Body of pancreas (tissue), 4 donors: ENCODE measurements around the gene ACVR2B. TPM values are rescaled to one million over a fixed set of nuclear protein-coding genes. Genes with fewer than 3 reads are reported as not detected.
"Not testable (repeated sequence)": the region's sequence is repeated elsewhere in the genome, so short reads cannot be mapped to it uniquely, and the experiment has no call there.

Experiments
- ATAC-seq: fragments of 150-250 bp; one replicate; pipeline ENCODE4 v1.9.1; 2016
- DNase-seq, 4 donors: peaks; one replicate each; pipeline ENCODE4 v3.0.0-alpha.2; 2019
- H3K27ac ChIP-seq, 4 donors: fragments of 200-600 bp; sonication (generic); 1 replicate in 3 of 4; 2 replicates in 1 of 4; pipeline versions ENCODE4 v1.5.1 to v1.6.1; 2016 to 2019; ENCODE audit warnings: mild to moderate bottlenecking in 1 of 4, mixed read lengths in 1 of 4, moderate library complexity in 1 of 4
- H3K27me3 ChIP-seq, 2 donors: fragments of 200-600 bp; sonication (generic); one replicate each; pipeline ENCODE4 v1.6.0; 2016; ENCODE audit warnings: mild to moderate bottlenecking in 1 of 2
- H3K36me3 ChIP-seq, 2 donors: fragments of 200-600 bp; sonication (generic); replicated peaks in 1 of 2; 2 replicates each; pipeline ENCODE4 v1.5.1; 2016; ENCODE audit warnings: low read depth in 2 of 2; ENCODE audit not compliant: insufficient read depth in 1 of 2
- H3K4me1 ChIP-seq: fragments of 200-600 bp; sonication (generic); one replicate; pipeline ENCODE4 v1.6.0; 2016
- H3K4me3 ChIP-seq, 2 donors: fragments of 200-600 bp; sonication (generic); 1 replicate in 1 of 2; 2 replicates in 1 of 2; pipeline ENCODE4 v1.5.1; 2016 to 2019
- H3K9me3 ChIP-seq, 3 donors: fragments of 200-600 bp; sonication (generic); 1 replicate in 2 of 3; 2 replicates in 1 of 3; pipeline ENCODE4 v1.5.1; 2016
- POLR2A ChIP-seq, 3 donors: fragments of 450-650 bp; IDR thresholded peaks; one replicate each; pipeline ENCODE4 v1.6.1; 2016; ENCODE audit warnings: antibody characterized with exemption in 3 of 3, mild to moderate bottlenecking in 2 of 3
- WGBS, 2 donors: methylation state at CpG; one replicate each; pipeline ENCODE4 v1.1.5; 2017; 5-methylcytosine and 5-hydroxymethylcytosine counted together
- intact Hi-C: fragments of 100-400 bp; cut with DNase I; formaldehyde crosslinking; loops from one replicate; pipeline ENCODE4 v1.15.1; 2023
- total RNA-seq, 2 donors: library from RNA; depleted of rRNA; stranded (reverse); fragments of >200 nt; gene quantifications; one replicate each; pipeline ENCODE4 v1.1.0, GENCODE V29; 2016
- TF ChIP-seq, protein P1 (sequence below), 7 experiments: fragments of 450-650 bp in 4 of 7; fragments of 200-600 bp in 3 of 7; sonication (generic) in 3 of 7; IDR thresholded peaks; one replicate each; pipeline ENCODE4 v1.5.1; 2016 to 2019; ENCODE audit warnings: antibody characterized with exemption in 7 of 7

Gene ACVR2B
- total RNA-seq = 10 to 100 TPM in 1 of 2 donors, 1 to 10 TPM in 1; 7.3 to 18.1 TPM

DNA sequence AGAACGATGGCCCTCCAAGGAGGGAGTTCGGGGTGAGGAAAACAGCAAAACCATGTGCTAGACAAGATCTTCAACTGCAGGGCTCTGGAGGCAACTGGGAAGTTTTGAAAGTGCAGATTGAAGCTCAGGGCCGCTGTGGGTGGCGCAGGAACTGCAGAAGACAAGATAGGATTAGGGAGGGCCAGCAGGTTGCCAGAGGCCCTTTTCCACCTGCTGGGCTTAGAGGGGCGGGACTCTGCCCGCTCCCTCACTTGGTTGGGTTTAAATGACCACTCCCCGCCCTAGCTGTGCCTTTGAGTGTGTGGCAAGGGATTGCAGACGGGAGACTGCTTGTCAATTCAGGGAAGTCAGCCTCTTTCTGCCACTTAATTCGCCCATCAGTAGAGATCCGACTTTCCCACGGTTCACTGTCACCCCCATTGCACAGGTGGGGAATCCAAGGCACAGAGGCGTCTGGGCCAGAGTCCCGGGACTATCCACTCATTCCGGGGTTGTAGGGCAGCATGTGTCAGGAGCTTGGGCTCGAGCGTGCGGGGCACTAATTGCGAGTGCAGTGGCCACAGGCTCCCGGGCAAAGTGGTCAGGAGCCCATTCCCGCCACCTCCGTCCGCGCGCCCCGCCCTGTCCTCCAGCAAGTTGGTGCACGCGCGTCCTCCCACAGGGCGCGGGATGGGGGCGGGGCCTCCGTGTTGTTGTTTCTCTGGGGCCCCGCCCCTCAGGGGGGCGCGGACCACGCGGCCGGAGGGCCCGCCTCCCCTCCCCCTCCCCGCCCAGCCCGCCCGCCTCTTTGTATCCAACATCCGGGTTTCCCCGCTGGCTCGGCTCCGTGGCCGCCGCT lies at the start of gene ACVR2B:
TSS of gene ACVR2B (plus strand) at position 816 of the 838 bp plus-strand sequence. CDS start 433 bp downstream, outside the sequence.
- H3K27ac ChIP-seq = peak within 1 kb of the TSS; percentile 89 to 92 (median 90)
- H3K36me3 ChIP-seq = no peaks in the 10 kb centered on the region
- TF ChIP-seq POLR2A (IDR thresholded peaks at IDR 0.05) = peak in 2 of 3 donors; percentile 28 to 32
- TF ChIP-seq, protein P1, sequence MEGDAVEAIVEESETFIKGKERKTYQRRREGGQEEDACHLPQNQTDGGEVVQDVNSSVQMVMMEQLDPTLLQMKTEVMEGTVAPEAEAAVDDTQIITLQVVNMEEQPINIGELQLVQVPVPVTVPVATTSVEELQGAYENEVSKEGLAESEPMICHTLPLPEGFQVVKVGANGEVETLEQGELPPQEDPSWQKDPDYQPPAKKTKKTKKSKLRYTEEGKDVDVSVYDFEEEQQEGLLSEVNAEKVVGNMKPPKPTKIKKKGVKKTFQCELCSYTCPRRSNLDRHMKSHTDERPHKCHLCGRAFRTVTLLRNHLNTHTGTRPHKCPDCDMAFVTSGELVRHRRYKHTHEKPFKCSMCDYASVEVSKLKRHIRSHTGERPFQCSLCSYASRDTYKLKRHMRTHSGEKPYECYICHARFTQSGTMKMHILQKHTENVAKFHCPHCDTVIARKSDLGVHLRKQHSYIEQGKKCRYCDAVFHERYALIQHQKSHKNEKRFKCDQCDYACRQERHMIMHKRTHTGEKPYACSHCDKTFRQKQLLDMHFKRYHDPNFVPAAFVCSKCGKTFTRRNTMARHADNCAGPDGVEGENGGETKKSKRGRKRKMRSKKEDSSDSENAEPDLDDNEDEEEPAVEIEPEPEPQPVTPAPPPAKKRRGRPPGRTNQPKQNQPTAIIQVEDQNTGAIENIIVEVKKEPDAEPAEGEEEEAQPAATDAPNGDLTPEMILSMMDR (IDR thresholded peaks at IDR 0.05) = no peak
- ATAC-seq (peak; percentile 75), DNase-seq (peak; percentile 90 to 94 (median 90))
- 8 to 25% methylated on average over 9 to 32 of the region's 48 CpGs for WGBS, 2 donors
- H3K4me1 ChIP-seq = peaks cover 43% of the 10 kb centered on the region
- no peaks in the 10 kb centered on the region for H3K27me3 ChIP-seq
- peak within 1 kb of the TSS; percentile 48 to 62 for H3K4me3 ChIP-seq
- H3K9me3 ChIP-seq = no peaks in the 10 kb centered on the region
- intact Hi-C loops = no loop called here

DNA sequence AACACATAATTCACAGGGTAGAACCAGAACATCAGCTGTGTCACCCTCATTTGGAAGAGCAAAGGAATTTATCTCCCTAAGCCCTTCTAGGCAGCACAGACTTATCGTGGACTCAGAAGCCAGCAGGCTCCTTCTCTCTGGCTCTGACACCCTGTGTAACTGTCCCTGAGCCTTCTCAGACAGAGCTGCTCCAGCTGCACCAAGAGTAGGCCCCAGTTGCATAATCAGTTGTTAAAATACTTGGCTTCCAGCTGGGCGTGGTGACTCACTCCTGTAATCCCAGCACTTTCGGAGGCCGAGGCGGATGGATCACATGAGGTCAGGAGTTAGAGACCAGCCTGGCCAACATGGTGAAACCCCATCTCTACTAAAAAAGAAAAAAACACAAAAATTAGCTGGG lies 49.4 kb upstream of the ACVR2B start:
- H3K9me3 ChIP-seq = no peaks in the 10 kb centered on the region
- H3K27me3 ChIP-seq = no peaks in the 10 kb centered on the region
- no peaks in the 10 kb centered on the region for H3K4me1 ChIP-seq
- no peak overlapping the region for H3K4me3 ChIP-seq
- no peak overlapping the region for H3K27ac ChIP-seq
- intact Hi-C loops = no loop called here
- peak in 2 of 4 donors; percentile 10 to 29 for DNase-seq
- 73 to 87% methylated on average over 4 to 5 of the region's 5 CpGs for WGBS, 2 donors
- TF ChIP-seq, protein P1 (IDR thresholded peaks at IDR 0.05) = no peak
- TF ChIP-seq POLR2A (IDR thresholded peaks at IDR 0.05) = no peak
- no peak for ATAC-seq
- peaks cover 0 to 4% of the 10 kb centered on the region in 2 donors for H3K36me3 ChIP-seq

DNA sequence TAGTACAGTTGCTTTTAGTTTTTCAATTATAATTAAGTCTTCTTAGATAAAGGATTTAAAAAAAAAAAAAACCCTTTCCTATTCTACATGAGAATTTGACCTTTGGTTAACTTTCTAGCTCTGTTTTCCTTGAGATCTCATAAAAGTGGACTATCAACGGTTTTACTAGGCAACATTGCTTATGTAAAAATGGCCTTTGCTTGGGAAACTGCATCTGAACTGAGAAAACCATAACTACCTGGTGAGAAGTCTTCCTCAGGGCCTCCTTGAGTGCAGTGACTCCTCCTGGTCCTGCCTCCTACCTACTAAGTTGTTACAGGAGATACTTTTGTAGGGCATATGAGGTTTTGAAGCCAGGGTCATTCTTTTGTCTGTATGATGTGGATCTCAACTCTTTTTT lies 42.1 kb upstream of the ACVR2B start:
- intact Hi-C loops = no loop called here
- DNase-seq (no peak), ATAC-seq (no peak)
- Histone ChIP-seq H3K27ac (no peak overlapping the region), H3K4me3 (no peak overlapping the region), H3K36me3 (no peaks in the 10 kb centered on the region), H3K27me3 (no peaks in the 10 kb centered on the region), H3K4me1 (no peaks in the 10 kb centered on the region), H3K9me3 (no peaks in the 10 kb centered on the region)
- no peak for TF ChIP-seq POLR2A (IDR thresholded peaks at IDR 0.05)
- TF ChIP-seq, protein P1 (IDR thresholded peaks at IDR 0.05) = no peak
- WGBS, 2 donors = 58 to 75% methylated on average over 1 of the region's 1 CpG

DNA sequence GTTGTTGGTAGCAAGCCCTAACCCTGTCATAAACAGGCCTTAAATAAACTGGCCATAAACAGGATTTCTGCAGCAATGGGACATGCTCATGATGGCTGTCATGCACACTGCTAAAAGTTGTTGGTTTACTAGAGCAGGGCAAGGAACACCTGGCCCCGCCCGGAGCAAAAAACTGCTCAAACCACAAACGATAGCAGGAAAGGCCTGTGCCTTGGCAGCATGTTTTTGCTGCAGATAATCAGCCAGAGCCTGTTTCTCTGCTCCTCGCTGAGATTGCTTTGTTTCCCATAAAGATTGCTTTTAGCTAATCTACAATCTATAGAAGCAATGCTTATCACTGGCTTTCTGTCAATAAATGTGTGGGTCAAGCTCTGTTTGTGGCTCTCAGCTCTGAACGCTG lies 32.9 kb upstream of the ACVR2B start:
- H3K27ac ChIP-seq, H3K36me3 ChIP-seq, ATAC-seq, DNase-seq, H3K4me3 ChIP-seq, H3K4me1 ChIP-seq, H3K9me3 ChIP-seq, intact Hi-C loops, H3K27me3 ChIP-seq: not testable (repeated sequence)
- WGBS, 2 donors = 43 to 85% methylated on average over 5 of the region's 5 CpGs

DNA sequence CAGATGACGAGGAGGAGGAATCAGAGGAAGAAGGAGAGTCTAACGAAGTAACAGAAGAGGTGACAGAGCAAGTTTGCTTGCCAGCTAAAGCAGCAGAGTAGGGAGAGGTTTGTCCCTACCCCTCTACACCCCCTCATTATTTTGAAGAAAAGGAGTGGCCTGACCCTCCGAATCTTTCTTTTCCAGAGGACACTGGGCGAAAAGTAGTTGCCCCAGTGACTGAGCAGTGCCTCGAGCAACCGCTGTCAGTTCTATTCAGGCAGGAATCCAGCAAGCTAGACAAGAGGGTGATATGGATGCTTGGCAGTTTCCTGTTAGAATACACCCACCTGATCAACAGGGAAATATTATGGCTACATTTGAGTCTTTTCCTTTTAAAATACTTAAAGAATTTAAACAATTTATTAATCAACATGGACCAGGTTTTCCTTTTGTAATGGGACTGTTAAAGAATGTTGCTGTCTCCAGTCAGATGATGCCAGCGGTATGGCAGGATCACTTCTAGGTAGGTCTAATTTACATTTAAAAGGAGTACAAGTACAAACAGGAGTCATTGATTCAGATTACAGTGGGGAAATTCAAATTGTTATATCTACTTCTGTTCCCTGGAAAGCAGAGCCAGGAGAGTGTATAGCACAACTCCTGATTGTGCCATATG lies 31.9 kb upstream of the ACVR2B start:
- H3K4me1 ChIP-seq = peaks cover 10% of the 10 kb centered on the region
- no peak for TF ChIP-seq POLR2A (IDR thresholded peaks at IDR 0.05)
- TF ChIP-seq, protein P1 (IDR thresholded peaks at IDR 0.05) = no peak
- WGBS, 2 donors = 88 to 91% methylated on average over 7 of the region's 7 CpGs
- H3K36me3 ChIP-seq = no peaks in the 10 kb centered on the region
- H3K4me3 ChIP-seq = no peak overlapping the region
- no peak for ATAC-seq
- intact Hi-C loops = no loop called here
- DNase-seq = no peak
- H3K9me3 ChIP-seq = no peaks in the 10 kb centered on the region
- H3K27me3 ChIP-seq = no peaks in the 10 kb centered on the region
- no peak overlapping the region for H3K27ac ChIP-seq

DNA sequence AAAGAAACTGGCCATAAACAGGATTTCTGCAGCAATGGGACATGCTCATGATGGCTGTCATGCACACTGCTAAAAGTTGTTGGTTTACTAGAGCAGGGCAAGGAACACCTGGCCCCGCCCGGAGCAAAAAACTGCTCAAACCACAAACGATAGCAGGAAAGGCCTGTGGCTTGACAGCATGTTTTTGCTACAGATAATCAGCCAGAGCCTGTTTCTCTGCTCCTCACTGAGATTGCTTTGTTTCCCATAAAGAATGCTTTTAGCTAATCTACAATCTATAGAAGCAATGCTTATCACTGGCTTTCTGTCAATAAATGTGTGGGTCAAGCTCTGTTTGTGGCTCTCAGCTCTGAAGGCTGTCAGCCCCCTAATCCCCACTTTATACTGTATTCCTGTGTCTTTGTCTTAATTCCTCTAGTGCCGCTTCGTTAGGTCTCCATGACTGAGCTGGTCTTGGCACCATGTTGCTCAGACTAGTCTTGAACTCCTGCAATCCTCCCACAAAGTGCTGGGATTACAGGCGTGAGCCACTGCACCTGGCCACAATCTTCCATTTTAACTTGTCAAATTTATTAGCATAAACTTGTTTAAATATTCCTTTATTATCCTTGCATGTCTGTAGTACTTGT lies 26.8 kb upstream of the ACVR2B start:
- H3K27ac ChIP-seq, intact Hi-C loops, H3K9me3 ChIP-seq, H3K36me3 ChIP-seq, H3K4me3 ChIP-seq, H3K27me3 ChIP-seq, DNase-seq, ATAC-seq: not testable (repeated sequence)
- 48 to 53% methylated on average over 6 of the region's 6 CpGs for WGBS, 2 donors
- H3K4me1 ChIP-seq = peaks cover 13% of the 10 kb centered on the region

DNA sequence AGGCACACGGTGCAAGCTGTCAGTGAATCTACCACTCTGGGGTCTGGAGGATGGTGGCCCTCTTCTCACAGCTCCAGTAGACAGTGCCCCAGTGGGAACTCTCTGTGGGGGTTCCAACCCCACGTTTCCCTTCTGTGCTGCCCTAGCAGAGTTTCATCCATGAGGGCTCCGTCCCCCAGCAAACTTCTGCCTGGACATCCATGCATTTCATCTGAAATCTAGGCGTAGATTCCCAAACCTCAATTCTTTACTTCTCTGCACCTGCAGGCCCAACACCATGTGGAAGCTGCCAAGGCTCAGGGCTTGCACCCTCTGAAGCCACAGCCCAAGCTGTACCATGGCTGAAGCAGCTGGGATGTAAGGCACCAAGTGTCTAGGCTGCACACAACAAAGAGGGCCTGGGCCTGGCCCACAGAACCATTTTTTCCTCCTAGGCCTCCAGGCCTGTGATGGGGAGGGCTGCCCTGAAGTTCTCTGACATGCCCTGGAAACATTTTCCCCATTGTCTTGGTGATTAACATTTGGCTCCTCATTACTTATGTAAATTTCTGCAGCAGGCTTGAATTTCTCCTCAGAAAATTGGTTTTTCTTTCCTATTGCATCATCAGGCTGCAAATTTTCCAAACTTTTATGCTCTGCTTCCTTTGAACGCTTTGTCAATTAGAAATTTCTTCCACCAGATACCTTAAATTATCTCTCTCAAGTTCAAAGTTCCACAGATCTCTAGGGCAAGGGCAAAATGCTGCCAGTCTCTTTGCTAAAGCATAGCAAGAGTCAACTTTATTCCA lies 20.6 kb upstream of the ACVR2B start:
- DNase-seq, H3K27ac ChIP-seq, H3K4me1 ChIP-seq, H3K27me3 ChIP-seq, H3K4me3 ChIP-seq, intact Hi-C loops, ATAC-seq, H3K36me3 ChIP-seq: not testable (repeated sequence)
- WGBS, 2 donors = 97 to 99% methylated on average over 4 to 5 of the region's 5 CpGs
- H3K9me3 ChIP-seq = peaks cover 0 to 16% (median 0%) of the 10 kb centered on the region in 3 donors
